IMR-90 (cell line): ENCODE measurements around the gene LRRC75A. TPM values are rescaled to one million over a fixed set of nuclear protein-coding genes. Genes with fewer than 3 reads are reported as not detected.

Experiments used
- ATAC-seq: fragments of 200-7000 bp; cut with Tn5 transposase; 2 replicates; pipeline ENCODE4 v1.9.1; 2020; ENCODE audit warnings: low read depth, mild to moderate bottlenecking, moderate library complexity
- BruUV-seq: library from RNA; stranded (reverse); fragments of 400-500 nt; replicated peaks from 2 replicates; lab custom pipeline; 2021; lab: Mats Ljungman, UMichigan
- CTCF ChIA-PET: fragments of 300-600 bp; formaldehyde crosslinking; extraction: SDS; loops from one replicate; lab custom pipeline; 2021; ENCODE audit warnings: antibody characterized with exemption; lab: Yijun Ruan, JAX
- POLR2A ChIA-PET: fragments of 300-600 bp; sonication (Branson Sonifier 250); formaldehyde crosslinking; loops from one replicate; lab custom pipeline; 2022; ENCODE audit warnings: antibody characterized with exemption; ENCODE audit not compliant: unreplicated experiment; lab: Charles Lee
- DNase-seq: peaks from one replicate; pipeline ENCODE4 v3.0.0; 2013
- H2AFZ ChIP-seq: replicated peaks from 2 replicates; pipeline ENCODE3; 2013; ENCODE audit warnings: low read length, mild to moderate bottlenecking; ENCODE audit not compliant: poor library complexity
- H2AK5ac ChIP-seq: 2 replicates; pipeline ENCODE4 v1.6.1; 2013; ENCODE audit warnings: low read depth, low read length, inconsistent platforms
- H2AK9ac ChIP-seq: replicated peaks from 2 replicates; pipeline ENCODE3; 2013; ENCODE audit warnings: mild to moderate bottlenecking, low read depth, low read length, moderate library complexity; ENCODE audit not compliant: poor library complexity
- H2BK120ac ChIP-seq: 2 replicates; pipeline ENCODE4 v1.6.1; 2013; ENCODE audit warnings: low read depth, low read length, inconsistent platforms
- H2BK15ac ChIP-seq: 3 replicates; pipeline ENCODE4 v1.6.1; 2013; ENCODE audit warnings: low read depth, low read length, inconsistent platforms
- H2BK20ac ChIP-seq: 2 replicates; pipeline ENCODE4 v1.6.1; 2013; ENCODE audit warnings: low read depth, mild to moderate bottlenecking, inconsistent platforms, low read length, moderate library complexity
- H2BK5ac ChIP-seq: 2 replicates; pipeline ENCODE4 v1.6.1; 2013; ENCODE audit warnings: mild to moderate bottlenecking, low read depth, low read length, inconsistent platforms; ENCODE audit not compliant: poor library complexity, severe bottlenecking
- H3K14ac ChIP-seq: replicated peaks from 2 replicates; pipeline ENCODE4 v1.6.1; 2013; ENCODE audit warnings: low read depth, low read length, inconsistent platforms
- H3K18ac ChIP-seq: 2 replicates; pipeline ENCODE4 v1.6.1; 2013; ENCODE audit warnings: low read depth, low read length, control low read depth
- H3K23ac ChIP-seq: 2 replicates; pipeline ENCODE4 v1.6.1; 2013; ENCODE audit warnings: low read depth, low read length, inconsistent platforms
- H3K27ac ChIP-seq: 2 replicates; pipeline ENCODE4 v1.5.1; 2013; ENCODE audit warnings: mild to moderate bottlenecking, control low read depth, low read length; ENCODE audit not compliant: insufficient read depth
- H3K27me3 ChIP-seq: 2 replicates; pipeline ENCODE4 v1.6.1; 2013; ENCODE audit warnings: low read length; ENCODE audit not compliant: control insufficient read depth, insufficient read depth
- H3K36me3 ChIP-seq: 2 replicates; pipeline ENCODE4 v1.6.1; 2013; ENCODE audit warnings: low read length, mixed read lengths; ENCODE audit not compliant: control insufficient read depth, insufficient read depth
- H3K4ac ChIP-seq: 2 replicates; pipeline ENCODE4 v1.6.1; 2013; ENCODE audit warnings: low read depth, low read length, inconsistent platforms
- H3K4me1 ChIP-seq: 2 replicates; pipeline ENCODE4 v1.6.1; 2013; ENCODE audit warnings: low read length, mixed read lengths; ENCODE audit not compliant: control insufficient read depth, insufficient read depth
- H3K4me2 ChIP-seq: 2 replicates; pipeline ENCODE4 v1.6.1; 2013; ENCODE audit warnings: low read depth, mild to moderate bottlenecking, control low read depth, low read length, moderate library complexity
- H3K4me3 ChIP-seq: 2 replicates; pipeline ENCODE4 v1.5.1; 2013; ENCODE audit warnings: low read depth, mild to moderate bottlenecking, control low read depth, low read length, moderate library complexity; ENCODE audit not compliant: insufficient read depth
- H3K56ac ChIP-seq: 2 replicates; pipeline ENCODE4 v1.6.1; 2013; ENCODE audit warnings: low read length, inconsistent platforms; ENCODE audit not compliant: insufficient read depth; ENCODE audit errors: extremely low read depth
- H3K79me1 ChIP-seq, 2 experiments: 2 replicates each; pipeline ENCODE4 v1.6.1; 2013; ENCODE audit warnings: low read length in 2 of 2, inconsistent platforms in 1 of 2, low read depth in 1 of 2
- H3K9ac ChIP-seq: 2 replicates; pipeline ENCODE4 v1.6.1; 2013; ENCODE audit warnings: low read depth, low read length, control low read depth
- H3K9me1 ChIP-seq: 2 replicates; pipeline ENCODE4 v1.6.1; 2013; ENCODE audit warnings: low read length, inconsistent platforms; ENCODE audit not compliant: insufficient read depth
- H3K9me3 ChIP-seq: 2 replicates; pipeline ENCODE4 v1.6.1; 2013; ENCODE audit warnings: low read length; ENCODE audit not compliant: control insufficient read depth, insufficient read depth
- H4K20me1 ChIP-seq: 2 replicates; pipeline ENCODE4 v1.6.1; 2013; ENCODE audit warnings: low read length, inconsistent platforms; ENCODE audit not compliant: insufficient read depth
- H4K5ac ChIP-seq: 2 replicates; pipeline ENCODE4 v1.6.1; 2013; ENCODE audit warnings: mild to moderate bottlenecking, low read depth, low read length, control low read depth
- H4K8ac ChIP-seq, 2 experiments: 2 replicates each; pipeline ENCODE4 v1.6.1; 2013; ENCODE audit warnings: low read depth in 2 of 2, low read length in 2 of 2, control low read depth in 1 of 2, inconsistent platforms in 1 of 2
- H4K91ac ChIP-seq: 2 replicates; pipeline ENCODE4 v1.6.1; 2013; ENCODE audit warnings: low read depth, low read length, inconsistent platforms; ENCODE audit not compliant: insufficient read depth
- CEBPB ChIP-seq: IDR thresholded peaks from 2 replicates; pipeline ENCODE4 v1.6.1; 2012; ENCODE audit warnings: low read depth, low read length, improper control_type of control experiment
- FOS ChIP-seq: fragments of 150-350 bp; IDR thresholded peaks from 2 replicates; pipeline ENCODE4 v1.6.1; 2016; ENCODE audit warnings: low read depth, low read length
- MAZ ChIP-seq: IDR thresholded peaks from 2 replicates; pipeline ENCODE4 v1.6.1; 2012; ENCODE audit warnings: low read depth, mild to moderate bottlenecking, low read length, improper control_type of control experiment, moderate library complexity, borderline replicate concordance
- WGBS, 2 experiments: methylation state at CpG; one replicate each; pipeline versions ENCODE4 v1.1.5 to v1.1.7; 2013; ENCODE audit warnings: missing lambda C conversion rate in 2 of 2; ENCODE audit not compliant: insufficient read length in 1 of 2; ENCODE audit errors: extremely low coverage in 2 of 2; 5-methylcytosine and 5-hydroxymethylcytosine counted together
- dilution Hi-C: fragments of 300-500 bp; cut with HindIII; formaldehyde crosslinking; loops from one replicate; pipeline ENCODE4 v1.14.3; 2018; ENCODE audit warnings: low sequenced_read_pairs; ENCODE audit not compliant: unreplicated experiment
- in situ Hi-C: fragments of 300-500 bp; cut with MboI; formaldehyde crosslinking; loops from 3 replicates; pipeline ENCODE4 v1.14.3; 2019; ENCODE audit warnings: low sequenced_read_pairs, inconsistent platforms, mixed read lengths
- intact Hi-C: fragments of 100-400 bp; cut with micrococcal nuclease; formaldehyde crosslinking; loops from 2 replicates; pipeline ENCODE4 v1.10.0; 2022
- polyA plus RNA-seq, 3 experiments: library from polyadenylated mRNA; depleted of rRNA; stranded (reverse); fragments of >200 nt; gene quantifications; 2 replicates each; pipeline ENCODE4 v1.2.3, GENCODE V29; 2012; ENCODE audit warnings: low replicate concordance in 1 of 3
- total RNA-seq: library from RNA; depleted of rRNA; stranded (reverse); fragments of >200 nt; gene quantifications from 2 replicates; pipeline ENCODE4 v1.2.3, GENCODE V29; 2012

Gene LRRC75A
- total and polyA plus RNA-seq, 2 of the 4 experiments (the other 2 are of a cell fraction), result 0.72 to 1.0 TPM

GRCh38 chr17:16477255-16477654 lies 14.7 kb downstream of the LRRC75A start:
- ATAC-seq (peak; percentile 98), DNase-seq (peak; percentile 89)
- H3K79me1 ChIP-seq, result no peaks in the 10 kb centered on the region
- peak overlapping the region; percentile 8; the same call in 1 of the 2 replicates for H3K4me2 ChIP-seq
- peak overlapping the region; percentile 65 for H3K23ac ChIP-seq
- H2AFZ ChIP-seq, result peak overlapping the region; percentile 96
- peak overlapping the region; percentile 87 for H2BK120ac ChIP-seq
- no peak overlapping the region for H3K56ac ChIP-seq
- peak overlapping the region; percentile 94 for H2AK9ac ChIP-seq
- peak overlapping the region; percentile 66 for H2BK5ac ChIP-seq
- dilution Hi-C loops (no loop called here), intact Hi-C loops (no loop called here), in situ Hi-C loops (no loop called here)
- no TSS peak for BruUV-seq
- no peaks in the 10 kb centered on the region for H4K20me1 ChIP-seq
- ChIA-PET POLR2A (no interaction called here), CTCF (interaction anchor here (1.1 kb wide), 1 partner anchor 22 kb away, joined by 5 read pairs; no protein-coding TSS in a partner anchor)
- WGBS, 2 experiments, result 43% methylated on average over 2 of the region's 5 CpGs; no CpG with 5 or more reads in 1 of the 2 experiments
- H2BK15ac ChIP-seq, result peak overlapping the region; percentile 49; the same call in 1 of the 3 replicates
- H3K36me3 ChIP-seq, result no peaks in the 10 kb centered on the region
- H3K4ac ChIP-seq, result peak overlapping the region; percentile 93
- H3K27me3 ChIP-seq, result no peaks in the 10 kb centered on the region
- H4K8ac ChIP-seq, result peak overlapping the region; percentile 59 to 96; a peak in 3 of 4 replicates
- peak overlapping the region; percentile 84 for H4K91ac ChIP-seq
- H3K4me1 ChIP-seq, result peaks cover 13% of the 10 kb centered on the region; the same call in 1 of the 2 replicates
- H3K14ac ChIP-seq, result peak overlapping the region; percentile 36
- H3K18ac ChIP-seq, result peak overlapping the region; percentile 50; the same call in 1 of the 2 replicates
- H3K4me3 ChIP-seq, result no peak overlapping the region
- TF ChIP-seq MAZ (0 out of 2 replicates have a peak, but pooled peaks have one; percentile 21), CEBPB (no peak), FOS (peak; percentile 79)
- peak overlapping the region; percentile 56; the same call in 1 of the 2 replicates for H4K5ac ChIP-seq
- H3K9ac ChIP-seq, result peak overlapping the region; percentile 39; the same call in 1 of the 2 replicates
- no peaks in the 10 kb centered on the region for H3K9me3 ChIP-seq
- H2BK20ac ChIP-seq, result peak overlapping the region; percentile 77
- H3K9me1 ChIP-seq, result 0 out of 2 replicates have a peak, but pooled peaks cover 4% of the 10 kb centered on the region
- peak overlapping the region; percentile 83 for H3K27ac ChIP-seq
- peak overlapping the region; percentile 87 for H2AK5ac ChIP-seq
